CD8-positive, alpha-beta memory T cell (primary cell): ENCODE data around the gene PROM1. TPM values are rescaled to one million over a fixed set of nuclear protein-coding genes. Genes with fewer than 3 reads are reported as not detected.

Experiments used
- CTCF ChIA-PET: fragments of 350-600 bp; sonication (Branson Sonifier 250); formaldehyde crosslinking; loops from one replicate; lab custom pipeline; 2021; ENCODE audit warnings: antibody characterized with exemption; lab: Charles Lee
- POLR2A ChIA-PET: fragments of 350-600 bp; sonication (Branson Sonifier 250); formaldehyde crosslinking; loops from one replicate; lab custom pipeline; 2021; ENCODE audit warnings: antibody characterized with exemption; lab: Charles Lee
- DNase-seq, 5 donors: peaks; one replicate each; pipeline versions ENCODE4 v3.0.0 to v3.0.0-alpha.2; 2020 to 2022; ENCODE audit warnings: mixed read lengths in 1 of 5
- H3K27ac ChIP-seq: one replicate; pipeline ENCODE4 v1.7.0; 2013; ENCODE audit warnings: low read depth, mild to moderate bottlenecking, low read length, moderate library complexity
- H3K27me3 ChIP-seq: 2 replicates; pipeline ENCODE4 v1.7.0; 2013; ENCODE audit warnings: low read length, mild to moderate bottlenecking; ENCODE audit not compliant: insufficient read depth, poor library complexity, severe bottlenecking
- H3K36me3 ChIP-seq: 2 replicates; pipeline ENCODE4 v1.7.0; 2013; ENCODE audit warnings: mild to moderate bottlenecking, low read length, moderate library complexity; ENCODE audit not compliant: insufficient read depth
- H3K4me1 ChIP-seq: 2 replicates; pipeline ENCODE4 v1.7.0; 2013; ENCODE audit warnings: mild to moderate bottlenecking, low read length, moderate library complexity; ENCODE audit not compliant: insufficient read depth
- H3K4me3 ChIP-seq: 2 replicates; pipeline ENCODE4 v1.7.0; 2013; ENCODE audit warnings: mild to moderate bottlenecking, low read length
- H3K9me3 ChIP-seq: 2 replicates; pipeline ENCODE4 v1.7.0; 2013; ENCODE audit warnings: mild to moderate bottlenecking, low read length
- H3K27ac Mint-ChIP-seq, 8 donors: one replicate each; pipeline ENCODE4 v1.8.0; 2020 to 2021; ENCODE audit warnings: mixed read lengths in 8 of 8, mild to moderate bottlenecking in 6 of 8, inconsistent platforms in 3 of 8, moderate library complexity in 3 of 8
- H3K27me3 Mint-ChIP-seq, 2 donors: one replicate each; pipeline ENCODE4 v1.8.0; 2020 to 2021; ENCODE audit warnings: mixed read lengths in 2 of 2, mild to moderate bottlenecking in 1 of 2, moderate library complexity in 1 of 2
- H3K36me3 Mint-ChIP-seq, 3 donors: one replicate each; pipeline ENCODE4 v1.8.0; 2020 to 2021; ENCODE audit warnings: mixed read lengths in 3 of 3, inconsistent platforms in 1 of 3, mild to moderate bottlenecking in 1 of 3
- H3K4me1 Mint-ChIP-seq, 3 donors: one replicate each; pipeline ENCODE4 v1.8.0; 2020 to 2021; ENCODE audit warnings: mixed read lengths in 3 of 3, inconsistent platforms in 1 of 3, mild to moderate bottlenecking in 1 of 3
- H3K4me3 Mint-ChIP-seq, 7 donors: one replicate each; pipeline ENCODE4 v1.8.0; 2020 to 2021; ENCODE audit warnings: mixed read lengths in 7 of 7, mild to moderate bottlenecking in 6 of 7, moderate library complexity in 4 of 7, inconsistent platforms in 2 of 7
- H3K9me3 Mint-ChIP-seq, 5 donors: one replicate each; pipeline ENCODE4 v1.8.0; 2020 to 2022; ENCODE audit warnings: mixed read lengths in 5 of 5, mild to moderate bottlenecking in 3 of 5, moderate library complexity in 2 of 5, inconsistent platforms in 1 of 5
- polyA plus RNA-seq: library from polyadenylated mRNA; unstranded; fragments of 300-500 nt; fragmentation: Illumina TruSeq; gene quantifications from one replicate; pipeline ENCODE4 v1.2.3, GENCODE V29; 2021
- total RNA-seq, 2 experiments: library from RNA; stranded (reverse); gene quantifications; one replicate each; pipeline ENCODE4 v1.2.3, GENCODE V29; 2021

PROM1 gene
- total and polyA plus RNA-seq, 3 experiments from 2014 or later, result 0.72 TPM; not detected in 2

- no peaks in the 10 kb centered on the region for H3K9me3 Mint-ChIP-seq
- Histone ChIP-seq H3K4me3 (no peak overlapping the region), H3K36me3 (no peaks in the 10 kb centered on the region), H3K27me3 (peaks cover 6% of the 10 kb centered on the region), H3K4me1 (no peaks in the 10 kb centered on the region), H3K9me3 (no peaks in the 10 kb centered on the region), H3K27ac (no peak overlapping the region)
- DNase-seq, result no peak
- H3K27me3 Mint-ChIP-seq, result peaks cover 5 to 9% of the 10 kb centered on the region in 2 donors
- H3K36me3 Mint-ChIP-seq, result no peaks in the 10 kb centered on the region
- H3K4me1 Mint-ChIP-seq, result no peaks in the 10 kb centered on the region
- POLR2A ChIA-PET, result no interaction called here
- H3K4me3 Mint-ChIP-seq, result no peak overlapping the region
- CTCF ChIA-PET, result interaction anchor here (0.6 to 2.6 kb wide), 10 partner anchors 8 to 840 kb away, joined by 3 to 19 read pairs (median 4); partner anchors contain the start of gene FGFBP2
- no peak overlapping the region for H3K27ac Mint-ChIP-seq
These were observed 82.9 kb downstream of the PROM1 start for GRCh38 chr4:16000708-16001483.

- Mint-ChIP-seq H3K36me3 (no peaks in the 10 kb centered on the region), H3K27ac (peak overlapping the region in 1 of 8 donors; percentile 23)
These were observed 87.0 kb downstream of the PROM1 start for GRCh38 chr4:15996773-15997172.

GRCh38 chr4:15995826-15996225 lies 88.0 kb downstream of the PROM1 start:
- POLR2A ChIA-PET, result no interaction called here
- H3K9me3 ChIP-seq, result no peaks in the 10 kb centered on the region
- peaks cover 11 to 21% of the 10 kb centered on the region in 2 donors for H3K27me3 Mint-ChIP-seq

More at GRCh38 chr4:15996773-15997172, 87.0 kb downstream of the PROM1 start:
- Histone ChIP-seq H3K4me1 (no peaks in the 10 kb centered on the region), H3K27ac (no peak overlapping the region), H3K4me3 (no peak overlapping the region), H3K27me3 (no peaks in the 10 kb centered on the region), H3K9me3 (no peaks in the 10 kb centered on the region), H3K36me3 (no peaks in the 10 kb centered on the region)
- peaks cover 9 to 13% of the 10 kb centered on the region in 2 donors for H3K27me3 Mint-ChIP-seq
- CTCF ChIA-PET, result interaction anchor here (2.1 to 2.3 kb wide), 2 partner anchors 10 to 114 kb away, joined by 6 to 7 read pairs; no protein-coding TSS in a partner anchor
- no peaks in the 10 kb centered on the region for H3K9me3 Mint-ChIP-seq
- H3K4me1 Mint-ChIP-seq, result peaks cover 0 to 3% (median 2%) of the 10 kb centered on the region in 3 donors
- no peak overlapping the region for H3K4me3 Mint-ChIP-seq
- POLR2A ChIA-PET, result no interaction called here
- DNase-seq, result no peak

GRCh38 chr4:15992167-15992485 lies 91.7 kb downstream of the PROM1 start:
- Histone ChIP-seq H3K9me3 (no peaks in the 10 kb centered on the region), H3K36me3 (no peaks in the 10 kb centered on the region), H3K4me1 (no peaks in the 10 kb centered on the region), H3K4me3 (no peak overlapping the region), H3K27me3 (no peaks in the 10 kb centered on the region), H3K27ac (no peak overlapping the region)
- no peaks in the 10 kb centered on the region for H3K36me3 Mint-ChIP-seq
- no peak overlapping the region for H3K4me3 Mint-ChIP-seq
- H3K9me3 Mint-ChIP-seq, result no peaks in the 10 kb centered on the region
- DNase-seq, result no peak
- CTCF ChIA-PET, result interaction anchor here (0.6 to 1.7 kb wide), 3 partner anchors 9 to 265 kb away, joined by 3 to 5 read pairs (median 4); no protein-coding TSS in a partner anchor
- peaks cover 14 to 41% of the 10 kb centered on the region in 2 donors for H3K27me3 Mint-ChIP-seq
- H3K4me1 Mint-ChIP-seq, result peaks cover 0 to 3% (median 2%) of the 10 kb centered on the region in 3 donors
- POLR2A ChIA-PET, result no interaction called here
- peak overlapping the region in 1 of 8 donors; percentile 26 for H3K27ac Mint-ChIP-seq

More at GRCh38 chr4:15995826-15996225, 88.0 kb downstream of the PROM1 start:
- Mint-ChIP-seq H3K36me3 (no peaks in the 10 kb centered on the region), H3K4me3 (no peak overlapping the region), H3K4me1 (peaks cover 0 to 3% (median 2%) of the 10 kb centered on the region in 3 donors), H3K9me3 (no peaks in the 10 kb centered on the region), H3K27ac (peak overlapping the region in 1 of 8 donors; percentile 47)
- no peaks in the 10 kb centered on the region for H3K4me1 ChIP-seq
- no peak overlapping the region for H3K4me3 ChIP-seq
- no peak overlapping the region for H3K27ac ChIP-seq
- H3K27me3 ChIP-seq, result no peaks in the 10 kb centered on the region
- no peaks in the 10 kb centered on the region for H3K36me3 ChIP-seq
- DNase-seq, result no peak
- CTCF ChIA-PET, result interaction anchor here (1.5 to 2.3 kb wide), 3 partner anchors 11 to 113 kb away, joined by 5 to 7 read pairs (median 6); partner anchors contain the start of gene FGFBP2

- CTCF ChIA-PET, result interaction anchor here (0.5 kb wide), 1 partner anchor 349 kb away, joined by 3 read pairs; no protein-coding TSS in a partner anchor
These were observed 93.1 kb downstream of the PROM1 start for GRCh38 chr4:15990570-15991285.

GRCh38 chr4:15989424-15989823 lies 94.4 kb downstream of the PROM1 start:
- POLR2A ChIA-PET, result no interaction called here
- Histone ChIP-seq H3K4me1 (no peaks in the 10 kb centered on the region), H3K27ac (no peak overlapping the region), H3K9me3 (no peaks in the 10 kb centered on the region), H3K36me3 (no peaks in the 10 kb centered on the region), H3K27me3 (no peaks in the 10 kb centered on the region), H3K4me3 (no peak overlapping the region)
- no peak for DNase-seq
- H3K9me3 Mint-ChIP-seq, result no peaks in the 10 kb centered on the region
- no peaks in the 10 kb centered on the region for H3K36me3 Mint-ChIP-seq
- peaks cover 0 to 3% (median 2%) of the 10 kb centered on the region in 3 donors for H3K4me1 Mint-ChIP-seq
- CTCF ChIA-PET, result interaction anchor here (2.0 kb wide), 1 partner anchor 107 kb away, joined by 7 read pairs; no protein-coding TSS in a partner anchor
- no peak overlapping the region for H3K27ac Mint-ChIP-seq
- peaks cover 11 to 41% of the 10 kb centered on the region in 2 donors for H3K27me3 Mint-ChIP-seq
- no peak overlapping the region for H3K4me3 Mint-ChIP-seq

More at GRCh38 chr4:15990570-15991285, 93.1 kb downstream of the PROM1 start:
- Histone ChIP-seq H3K27ac (no peak overlapping the region), H3K9me3 (no peaks in the 10 kb centered on the region), H3K4me1 (no peaks in the 10 kb centered on the region), H3K36me3 (no peaks in the 10 kb centered on the region), H3K4me3 (no peak overlapping the region), H3K27me3 (no peaks in the 10 kb centered on the region)
- Mint-ChIP-seq H3K27ac (no peak overlapping the region), H3K9me3 (no peaks in the 10 kb centered on the region), H3K36me3 (no peaks in the 10 kb centered on the region), H3K4me3 (no peak overlapping the region), H3K27me3 (peaks cover 11 to 39% of the 10 kb centered on the region in 2 donors), H3K4me1 (peaks cover 0 to 3% (median 2%) of the 10 kb centered on the region in 3 donors)
- no peak for DNase-seq
- POLR2A ChIA-PET, result no interaction called here

GRCh38 chr4:15988222-15988621 lies 95.6 kb downstream of the PROM1 start:
- Histone ChIP-seq H3K36me3 (no peaks in the 10 kb centered on the region), H3K27me3 (no peaks in the 10 kb centered on the region), H3K27ac (no peak overlapping the region), H3K4me3 (no peak overlapping the region), H3K9me3 (no peaks in the 10 kb centered on the region), H3K4me1 (no peaks in the 10 kb centered on the region)
- no peak overlapping the region for H3K27ac Mint-ChIP-seq
- H3K4me3 Mint-ChIP-seq, result no peak overlapping the region
- ChIA-PET CTCF (interaction anchor here (2.0 kb wide), 1 partner anchor 106 kb away, joined by 7 read pairs; no protein-coding TSS in a partner anchor), POLR2A (no interaction called here)
- H3K9me3 Mint-ChIP-seq, result no peaks in the 10 kb centered on the region
- peaks cover 0 to 3% (median 2%) of the 10 kb centered on the region in 3 donors for H3K4me1 Mint-ChIP-seq
- DNase-seq, result no peak
- no peaks in the 10 kb centered on the region for H3K36me3 Mint-ChIP-seq
- peaks cover 11 to 53% of the 10 kb centered on the region in 2 donors for H3K27me3 Mint-ChIP-seq
